WTC11 (cell line): ENCODE data around the gene DYNLL1. TPM values are rescaled to one million over a fixed set of nuclear protein-coding genes. Genes with fewer than 3 reads are reported as not detected.

Experiments
- ATAC-seq: fragments of 200-7000 bp; cut with Tn5 transposase; 2 replicates; pipeline ENCODE4 v1.10.0; 2021; ENCODE audit warnings: mild to moderate bottlenecking, moderate library complexity
- Bru-seq: library from RNA; stranded (reverse); fragments of 400-500 nt; gene quantifications from one replicate; lab custom pipeline; 2021; lab: Mats Ljungman, UMichigan
- CTCF ChIA-PET: fragments of 300-600 bp; sonication (Branson Sonifier 250); formaldehyde crosslinking; loops from one replicate; lab custom pipeline; 2021; ENCODE audit warnings: antibody characterized with exemption; lab: Charles Lee
- POLR2A ChIA-PET: fragments of 350-600 bp; sonication (Branson Sonifier 250); formaldehyde crosslinking; loops from one replicate; lab custom pipeline; 2021; ENCODE audit warnings: antibody characterized with exemption; lab: Charles Lee
- DNase-seq: peaks from one replicate; pipeline ENCODE4 v3.0.0; 2021; ENCODE audit warnings: low spot score
- H3K27ac Mint-ChIP-seq: 2 replicates; pipeline ENCODE4 v1.8.0; 2021; ENCODE audit warnings: mixed read lengths
- H3K27me3 Mint-ChIP-seq: 2 replicates; pipeline ENCODE4 v1.8.0; 2021; ENCODE audit warnings: low read depth, mild to moderate bottlenecking, moderate library complexity, mixed read lengths
- H3K36me3 Mint-ChIP-seq: 2 replicates; pipeline ENCODE4 v1.8.0; 2021; ENCODE audit warnings: mixed read lengths
- H3K4me1 Mint-ChIP-seq: 2 replicates; pipeline ENCODE4 v1.8.0; 2022; ENCODE audit warnings: mixed read lengths
- H3K4me3 Mint-ChIP-seq: 2 replicates; pipeline ENCODE4 v1.8.0; 2021; ENCODE audit warnings: mild to moderate bottlenecking, moderate library complexity, mixed read lengths
- H3K9me3 Mint-ChIP-seq: 2 replicates; pipeline ENCODE4 v1.8.0; 2021; ENCODE audit warnings: mixed read lengths
- ATF1 ChIP-seq: sonication (generic); formaldehyde crosslinking; IDR thresholded peaks from 2 replicates; pipeline ENCODE4 v1.8.1; 2023; ENCODE audit warnings: mild to moderate bottlenecking, moderate library complexity, missing genetic modification reagents
- ELF4 ChIP-seq: sonication (generic); formaldehyde crosslinking; IDR thresholded peaks from 2 replicates; pipeline ENCODE4 v1.8.1; 2022; ENCODE audit warnings: low read depth, mild to moderate bottlenecking, moderate library complexity, missing genetic modification reagents
- EMX1 ChIP-seq: fragments of 250-450 bp; sonication (Bioruptor Pico); IDR thresholded peaks from 2 replicates; pipeline ENCODE4 v1.8.0; 2021; ENCODE audit warnings: mild to moderate bottlenecking
- ETV6 ChIP-seq: sonication (generic); formaldehyde crosslinking; IDR thresholded peaks from 2 replicates; pipeline ENCODE4 v1.8.1; 2022; ENCODE audit warnings: mild to moderate bottlenecking, missing genetic modification reagents
- FOXK1 ChIP-seq: sonication (generic); formaldehyde crosslinking; IDR thresholded peaks from 2 replicates; pipeline ENCODE4 v1.8.0; 2022; ENCODE audit warnings: mild to moderate bottlenecking, moderate library complexity, missing genetic modification reagents
- KAT7 ChIP-seq: sonication (generic); formaldehyde crosslinking; IDR thresholded peaks from 2 replicates; pipeline ENCODE4 v1.8.1; 2023; ENCODE audit warnings: missing genetic modification reagents, mild to moderate bottlenecking, borderline replicate concordance
- MYBL2 ChIP-seq: sonication (generic); formaldehyde crosslinking; IDR thresholded peaks from 2 replicates; pipeline ENCODE4 v1.8.1; 2023; ENCODE audit warnings: mild to moderate bottlenecking, moderate library complexity, missing genetic modification reagents
- NFATC4 ChIP-seq: fragments of 250-450 bp; sonication (Bioruptor Pico); IDR thresholded peaks from 2 replicates; pipeline ENCODE4 v1.9.0; 2021; ENCODE audit warnings: mild to moderate bottlenecking
- NFE2L1 ChIP-seq: sonication (generic); formaldehyde crosslinking; IDR thresholded peaks from 2 replicates; pipeline ENCODE4 v1.8.1; 2023; ENCODE audit warnings: missing genetic modification reagents
- NFYB ChIP-seq: sonication (generic); formaldehyde crosslinking; conservative IDR thresholded peaks from 2 replicates; pipeline ENCODE4 v1.8.0; 2022; ENCODE audit warnings: low read depth, missing genetic modification reagents
- NR1H2 ChIP-seq: sonication (generic); formaldehyde crosslinking; IDR thresholded peaks from 2 replicates; pipeline ENCODE4 v1.9.0; 2021; ENCODE audit warnings: mild to moderate bottlenecking, moderate library complexity, missing genetic modification reagents
- SMAD3 ChIP-seq: sonication (generic); formaldehyde crosslinking; IDR thresholded peaks from 2 replicates; pipeline ENCODE4 v1.8.0; 2022; ENCODE audit warnings: missing genetic modification reagents, mild to moderate bottlenecking, borderline replicate concordance
- SMAD4 ChIP-seq: sonication (generic); formaldehyde crosslinking; IDR thresholded peaks from 2 replicates; pipeline ENCODE4 v1.8.0; 2022; ENCODE audit warnings: mild to moderate bottlenecking, missing genetic modification reagents
- ZNF317 ChIP-seq: sonication (generic); formaldehyde crosslinking; IDR thresholded peaks from 2 replicates; pipeline ENCODE4 v1.8.1; 2023; ENCODE audit warnings: low read depth, mild to moderate bottlenecking, moderate library complexity, missing genetic modification reagents, borderline replicate concordance
- ZNF671 ChIP-seq: fragments of 250-450 bp; sonication (Bioruptor Pico); IDR thresholded peaks from 2 replicates; pipeline ENCODE4 v1.8.0; 2021; ENCODE audit warnings: mild to moderate bottlenecking
- long read RNA-seq, 3 experiments: library from RNA in 1 of 3; library from capped mRNA in 1 of 3; library from polyadenylated mRNA in 1 of 3; unstranded in 2 of 3; stranded (forward) in 1 of 3; transcript quantifications; one replicate each; pipeline ENCODE4 v2.0.0, GENCODE V29; 2021
- total RNA-seq: library from RNA; stranded (reverse); gene quantifications from 3 replicates; pipeline ENCODE4 v1.2.3, GENCODE V29; 2021
- TF ChIP-seq, protein P1 (sequence below): sonication (generic); formaldehyde crosslinking; IDR thresholded peaks from 2 replicates; pipeline ENCODE4 v1.8.1; 2023; ENCODE audit warnings: mild to moderate bottlenecking, missing genetic modification reagents
- TF ChIP-seq, protein P2 (sequence below): fragments of 250-450 bp; sonication (Bioruptor Pico); IDR thresholded peaks from 2 replicates; pipeline ENCODE4 v1.8.0; 2021; ENCODE audit warnings: mild to moderate bottlenecking
- TF ChIP-seq, protein P3 (sequence below): fragments of 200-600 bp; IDR thresholded peaks from 2 replicates; pipeline ENCODE4 v1.8.0; 2022; ENCODE audit warnings: antibody characterized with exemption
- TF ChIP-seq, protein P4 (sequence below): sonication (generic); formaldehyde crosslinking; IDR thresholded peaks from 2 replicates; pipeline ENCODE4 v1.8.1; 2022; ENCODE audit warnings: low read depth, mild to moderate bottlenecking, moderate library complexity, missing genetic modification reagents, borderline replicate concordance
- TF ChIP-seq, protein P5 (sequence below): sonication (generic); formaldehyde crosslinking; IDR thresholded peaks from 2 replicates; pipeline ENCODE4 v1.8.1; 2022; ENCODE audit warnings: missing genetic modification reagents, borderline replicate concordance
- TF ChIP-seq, protein P6 (sequence below): sonication (generic); formaldehyde crosslinking; IDR thresholded peaks from 2 replicates; pipeline ENCODE4 v1.8.0; 2022; ENCODE audit warnings: missing genetic modification reagents

DYNLL1 gene
- total RNA-seq (327 to 470 TPM (median 463 TPM) in 3 replicates), Bru-seq, nascent RNA (percentile 86 among the genes with signal in this experiment)
- long read RNA-seq, experiment 1, transcript DYNLL1-202 (3 exons, 697 nt), result minor isoform, 22 of 305 reads
- long read RNA-seq, experiment 1, transcript DYNLL1-210 (1 exons, 670 nt), result minor isoform, 7 of 305 reads
- long read RNA-seq, experiment 1, transcript DYNLL1-207 (2 exons, 719 nt), result minor isoform, 5 of 305 reads
- long read RNA-seq, experiment 1, transcript DYNLL1-201 (3 exons, 720 nt), result major isoform, 264 of 305 reads
- long read RNA-seq, experiment 1, partial matches to known transcripts, result 0 of 305 reads
- long read RNA-seq, experiment 1, other reads (novel, unspliced or antisense), result 4 of 305 reads
- long read RNA-seq, experiment 2, transcript DYNLL1-207 (2 exons, 719 nt), result minor isoform, 19 of 501 reads
- long read RNA-seq, experiment 2, transcript DYNLL1-201 (3 exons, 720 nt), result major isoform, 439 of 501 reads
- long read RNA-seq, experiment 2, transcript DYNLL1-202 (3 exons, 697 nt), result minor isoform, 27 of 501 reads
- long read RNA-seq, experiment 2, transcript DYNLL1-210 (1 exons, 670 nt), result minor isoform, 11 of 501 reads
- long read RNA-seq, experiment 2, partial matches to known transcripts, result 0 of 501 reads
- long read RNA-seq, experiment 2, other reads (novel, unspliced or antisense), result 4 of 501 reads
- long read RNA-seq, experiment 3, transcript DYNLL1-207 (2 exons, 719 nt), result major isoform, 19 of 33 reads
- long read RNA-seq, experiment 3, transcript DYNLL1-201 (3 exons, 720 nt), result minor isoform, 10 of 33 reads
- long read RNA-seq, experiment 3, partial matches to known transcripts, result 0 of 33 reads
- long read RNA-seq, experiment 3, other reads (novel, unspliced or antisense), result 0 of 33 reads

DNA sequence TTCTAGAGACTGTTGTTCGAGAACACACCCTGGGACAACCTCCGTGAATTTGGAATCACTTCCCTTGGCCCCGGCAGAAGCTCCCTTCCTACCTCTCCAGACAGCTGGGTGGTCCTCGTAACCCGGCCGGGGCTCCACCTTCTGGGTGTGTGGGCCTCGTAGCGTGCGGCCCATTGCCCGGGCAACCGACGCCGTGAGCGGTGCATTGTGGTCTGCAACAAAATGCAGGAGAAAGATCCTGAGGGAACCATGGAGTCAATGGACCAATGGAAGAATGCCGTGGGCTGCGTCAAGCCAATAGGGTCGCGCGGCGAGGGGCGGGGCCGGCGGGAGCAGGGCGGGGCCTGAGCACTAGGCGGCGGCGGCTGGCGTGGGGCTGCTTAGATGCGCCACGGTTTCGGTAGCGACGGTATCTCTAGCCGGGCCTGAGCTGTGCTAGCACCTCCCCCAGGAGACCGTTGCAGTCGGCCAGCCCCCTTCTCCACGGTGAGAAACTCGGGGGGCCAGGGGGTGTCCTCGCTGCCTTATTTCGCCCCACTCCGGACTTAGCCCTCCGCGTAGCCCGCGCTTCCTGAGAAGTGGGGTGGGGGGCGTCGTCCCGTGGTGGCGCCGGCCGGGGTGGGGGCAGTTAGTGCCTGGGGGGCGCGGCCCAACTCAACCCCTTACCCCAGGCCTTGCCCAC, at the start of gene DYNLL1:
TSS of gene DYNLL1 (plus strand) at position 383 of the 682 bp plus-strand sequence. CDS start 309 bp downstream, outside the sequence.
- POLR2A ChIA-PET, result interaction anchor here (0.5 to 2.7 kb wide), 15 partner anchors 9 to 1220 kb away, joined by 3 to 13 read pairs (median 4); partner anchors contain the start of genes COQ5, POP5, RNF10 and SRSF9
- CTCF ChIA-PET, result interaction anchor here (0.5 to 2.4 kb wide), 14 partner anchors 9 to 193 kb away, joined by 3 to 22 read pairs (median 6); partner anchors contain the start of genes POP5, SIRT4 and SRSF9
- Mint-ChIP-seq H3K27ac (peak within 1 kb of the TSS; percentile 98), H3K36me3 (peaks cover 40% of the 10 kb centered on the region), H3K27me3 (no peaks in the 10 kb centered on the region), H3K9me3 (no peaks in the 10 kb centered on the region), H3K4me1 (peaks cover 33% of the 10 kb centered on the region), H3K4me3 (peak within 1 kb of the TSS; percentile 93)
- peak; percentile 99 for DNase-seq
- ATAC-seq, result peak; percentile 97
- no peak for TF ChIP-seq ATF1
- TF ChIP-seq NFATC4 (CRISPR knock-in tag), result no peak
- TF ChIP-seq ELF4, result no peak
- TF ChIP-seq, protein P1, sequence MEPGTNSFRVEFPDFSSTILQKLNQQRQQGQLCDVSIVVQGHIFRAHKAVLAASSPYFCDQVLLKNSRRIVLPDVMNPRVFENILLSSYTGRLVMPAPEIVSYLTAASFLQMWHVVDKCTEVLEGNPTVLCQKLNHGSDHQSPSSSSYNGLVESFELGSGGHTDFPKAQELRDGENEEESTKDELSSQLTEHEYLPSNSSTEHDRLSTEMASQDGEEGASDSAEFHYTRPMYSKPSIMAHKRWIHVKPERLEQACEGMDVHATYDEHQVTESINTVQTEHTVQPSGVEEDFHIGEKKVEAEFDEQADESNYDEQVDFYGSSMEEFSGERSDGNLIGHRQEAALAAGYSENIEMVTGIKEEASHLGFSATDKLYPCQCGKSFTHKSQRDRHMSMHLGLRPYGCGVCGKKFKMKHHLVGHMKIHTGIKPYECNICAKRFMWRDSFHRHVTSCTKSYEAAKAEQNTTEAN, result no peak
- TF ChIP-seq, protein P2, sequence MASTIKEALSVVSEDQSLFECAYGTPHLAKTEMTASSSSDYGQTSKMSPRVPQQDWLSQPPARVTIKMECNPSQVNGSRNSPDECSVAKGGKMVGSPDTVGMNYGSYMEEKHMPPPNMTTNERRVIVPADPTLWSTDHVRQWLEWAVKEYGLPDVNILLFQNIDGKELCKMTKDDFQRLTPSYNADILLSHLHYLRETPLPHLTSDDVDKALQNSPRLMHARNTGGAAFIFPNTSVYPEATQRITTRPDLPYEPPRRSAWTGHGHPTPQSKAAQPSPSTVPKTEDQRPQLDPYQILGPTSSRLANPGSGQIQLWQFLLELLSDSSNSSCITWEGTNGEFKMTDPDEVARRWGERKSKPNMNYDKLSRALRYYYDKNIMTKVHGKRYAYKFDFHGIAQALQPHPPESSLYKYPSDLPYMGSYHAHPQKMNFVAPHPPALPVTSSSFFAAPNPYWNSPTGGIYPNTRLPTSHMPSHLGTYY (CRISPR knock-in tag), result no peak
- TF ChIP-seq, protein P3, sequence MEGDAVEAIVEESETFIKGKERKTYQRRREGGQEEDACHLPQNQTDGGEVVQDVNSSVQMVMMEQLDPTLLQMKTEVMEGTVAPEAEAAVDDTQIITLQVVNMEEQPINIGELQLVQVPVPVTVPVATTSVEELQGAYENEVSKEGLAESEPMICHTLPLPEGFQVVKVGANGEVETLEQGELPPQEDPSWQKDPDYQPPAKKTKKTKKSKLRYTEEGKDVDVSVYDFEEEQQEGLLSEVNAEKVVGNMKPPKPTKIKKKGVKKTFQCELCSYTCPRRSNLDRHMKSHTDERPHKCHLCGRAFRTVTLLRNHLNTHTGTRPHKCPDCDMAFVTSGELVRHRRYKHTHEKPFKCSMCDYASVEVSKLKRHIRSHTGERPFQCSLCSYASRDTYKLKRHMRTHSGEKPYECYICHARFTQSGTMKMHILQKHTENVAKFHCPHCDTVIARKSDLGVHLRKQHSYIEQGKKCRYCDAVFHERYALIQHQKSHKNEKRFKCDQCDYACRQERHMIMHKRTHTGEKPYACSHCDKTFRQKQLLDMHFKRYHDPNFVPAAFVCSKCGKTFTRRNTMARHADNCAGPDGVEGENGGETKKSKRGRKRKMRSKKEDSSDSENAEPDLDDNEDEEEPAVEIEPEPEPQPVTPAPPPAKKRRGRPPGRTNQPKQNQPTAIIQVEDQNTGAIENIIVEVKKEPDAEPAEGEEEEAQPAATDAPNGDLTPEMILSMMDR, result no peak
- peak; percentile 99 for TF ChIP-seq NFYB (CRISPR knock-in tag)
- TF ChIP-seq NFE2L1 (CRISPR knock-in tag), result 0 out of 2 replicates have a peak, but pooled peaks have one; percentile 58
- peak; percentile 47; the same call in 1 of the 2 replicates for TF ChIP-seq KAT7 (CRISPR knock-in tag)
- TF ChIP-seq, protein P4, sequence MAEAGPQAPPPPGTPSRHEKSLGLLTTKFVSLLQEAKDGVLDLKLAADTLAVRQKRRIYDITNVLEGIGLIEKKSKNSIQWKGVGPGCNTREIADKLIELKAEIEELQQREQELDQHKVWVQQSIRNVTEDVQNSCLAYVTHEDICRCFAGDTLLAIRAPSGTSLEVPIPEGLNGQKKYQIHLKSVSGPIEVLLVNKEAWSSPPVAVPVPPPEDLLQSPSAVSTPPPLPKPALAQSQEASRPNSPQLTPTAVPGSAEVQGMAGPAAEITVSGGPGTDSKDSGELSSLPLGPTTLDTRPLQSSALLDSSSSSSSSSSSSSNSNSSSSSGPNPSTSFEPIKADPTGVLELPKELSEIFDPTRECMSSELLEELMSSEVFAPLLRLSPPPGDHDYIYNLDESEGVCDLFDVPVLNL (CRISPR knock-in tag), result no peak
- peak; percentile 92 for TF ChIP-seq ETV6
- peak; percentile 69; the same call in 1 of the 2 replicates for TF ChIP-seq SMAD3
- peak; percentile 70; the same call in 1 of the 2 replicates for TF ChIP-seq FOXK1 (CRISPR knock-in tag)
- no peak for TF ChIP-seq NR1H2 (CRISPR knock-in tag)
- TF ChIP-seq MYBL2, result no peak; the same call in 1 of the 2 replicates
- TF ChIP-seq, protein P5, sequence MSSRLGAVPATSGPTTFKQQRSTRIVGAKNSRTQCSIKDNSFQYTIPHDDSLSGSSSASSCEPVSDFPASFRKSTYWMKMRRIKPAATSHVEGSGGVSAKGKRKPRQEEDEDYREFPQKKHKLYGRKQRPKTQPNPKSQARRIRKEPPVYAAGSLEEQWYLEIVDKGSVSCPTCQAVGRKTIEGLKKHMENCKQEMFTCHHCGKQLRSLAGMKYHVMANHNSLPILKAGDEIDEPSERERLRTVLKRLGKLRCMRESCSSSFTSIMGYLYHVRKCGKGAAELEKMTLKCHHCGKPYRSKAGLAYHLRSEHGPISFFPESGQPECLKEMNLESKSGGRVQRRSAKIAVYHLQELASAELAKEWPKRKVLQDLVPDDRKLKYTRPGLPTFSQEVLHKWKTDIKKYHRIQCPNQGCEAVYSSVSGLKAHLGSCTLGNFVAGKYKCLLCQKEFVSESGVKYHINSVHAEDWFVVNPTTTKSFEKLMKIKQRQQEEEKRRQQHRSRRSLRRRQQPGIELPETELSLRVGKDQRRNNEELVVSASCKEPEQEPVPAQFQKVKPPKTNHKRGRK (CRISPR knock-in tag), result no peak
- TF ChIP-seq SMAD4, result no peak
- no peak for TF ChIP-seq ZNF671
- TF ChIP-seq EMX1, result no peak
- TF ChIP-seq, protein P6, sequence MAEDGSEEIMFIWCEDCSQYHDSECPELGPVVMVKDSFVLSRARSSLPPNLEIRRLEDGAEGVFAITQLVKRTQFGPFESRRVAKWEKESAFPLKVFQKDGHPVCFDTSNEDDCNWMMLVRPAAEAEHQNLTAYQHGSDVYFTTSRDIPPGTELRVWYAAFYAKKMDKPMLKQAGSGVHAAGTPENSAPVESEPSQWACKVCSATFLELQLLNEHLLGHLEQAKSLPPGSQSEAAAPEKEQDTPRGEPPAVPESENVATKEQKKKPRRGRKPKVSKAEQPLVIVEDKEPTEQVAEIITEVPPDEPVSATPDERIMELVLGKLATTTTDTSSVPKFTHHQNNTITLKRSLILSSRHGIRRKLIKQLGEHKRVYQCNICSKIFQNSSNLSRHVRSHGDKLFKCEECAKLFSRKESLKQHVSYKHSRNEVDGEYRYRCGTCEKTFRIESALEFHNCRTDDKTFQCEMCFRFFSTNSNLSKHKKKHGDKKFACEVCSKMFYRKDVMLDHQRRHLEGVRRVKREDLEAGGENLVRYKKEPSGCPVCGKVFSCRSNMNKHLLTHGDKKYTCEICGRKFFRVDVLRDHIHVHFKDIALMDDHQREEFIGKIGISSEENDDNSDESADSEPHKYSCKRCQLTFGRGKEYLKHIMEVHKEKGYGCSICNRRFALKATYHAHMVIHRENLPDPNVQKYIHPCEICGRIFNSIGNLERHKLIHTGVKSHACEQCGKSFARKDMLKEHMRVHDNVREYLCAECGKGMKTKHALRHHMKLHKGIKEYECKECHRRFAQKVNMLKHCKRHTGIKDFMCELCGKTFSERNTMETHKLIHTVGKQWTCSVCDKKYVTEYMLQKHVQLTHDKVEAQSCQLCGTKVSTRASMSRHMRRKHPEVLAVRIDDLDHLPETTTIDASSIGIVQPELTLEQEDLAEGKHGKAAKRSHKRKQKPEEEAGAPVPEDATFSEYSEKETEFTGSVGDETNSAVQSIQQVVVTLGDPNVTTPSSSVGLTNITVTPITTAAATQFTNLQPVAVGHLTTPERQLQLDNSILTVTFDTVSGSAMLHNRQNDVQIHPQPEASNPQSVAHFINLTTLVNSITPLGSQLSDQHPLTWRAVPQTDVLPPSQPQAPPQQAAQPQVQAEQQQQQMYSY (CRISPR knock-in tag), result no peak
- no peak for TF ChIP-seq ZNF317 (CRISPR knock-in tag)
